WTC11 (cell line): ENCODE results near the gene ZNG1F. TPM values are rescaled to one million over a fixed set of nuclear protein-coding genes. Genes with fewer than 3 reads are reported as not detected.
"Not testable (repeated sequence)": the region's sequence is repeated elsewhere in the genome, so short reads cannot be mapped to it uniquely, and the experiment has no call there.

ENCODE experiments used
- ATAC-seq: fragments of 200-7000 bp; cut with Tn5 transposase; 2 replicates; pipeline ENCODE4 v1.10.0; 2021; ENCODE audit warnings: mild to moderate bottlenecking, moderate library complexity
- CTCF ChIA-PET: fragments of 300-600 bp; sonication (Branson Sonifier 250); formaldehyde crosslinking; loops from one replicate; lab custom pipeline; 2021; ENCODE audit warnings: antibody characterized with exemption; lab: Charles Lee
- POLR2A ChIA-PET: fragments of 350-600 bp; sonication (Branson Sonifier 250); formaldehyde crosslinking; loops from one replicate; lab custom pipeline; 2021; ENCODE audit warnings: antibody characterized with exemption; lab: Charles Lee
- DNase-seq: peaks from one replicate; pipeline ENCODE4 v3.0.0; 2021; ENCODE audit warnings: low spot score
- H3K27ac Mint-ChIP-seq: 2 replicates; pipeline ENCODE4 v1.8.0; 2021; ENCODE audit warnings: mixed read lengths
- H3K27me3 Mint-ChIP-seq: 2 replicates; pipeline ENCODE4 v1.8.0; 2021; ENCODE audit warnings: low read depth, mild to moderate bottlenecking, moderate library complexity, mixed read lengths
- H3K36me3 Mint-ChIP-seq: 2 replicates; pipeline ENCODE4 v1.8.0; 2021; ENCODE audit warnings: mixed read lengths
- H3K4me1 Mint-ChIP-seq: 2 replicates; pipeline ENCODE4 v1.8.0; 2022; ENCODE audit warnings: mixed read lengths
- H3K4me3 Mint-ChIP-seq: 2 replicates; pipeline ENCODE4 v1.8.0; 2021; ENCODE audit warnings: mild to moderate bottlenecking, moderate library complexity, mixed read lengths
- H3K9me3 Mint-ChIP-seq: 2 replicates; pipeline ENCODE4 v1.8.0; 2021; ENCODE audit warnings: mixed read lengths
- total RNA-seq: library from RNA; stranded (reverse); gene quantifications from 3 replicates; pipeline ENCODE4 v1.2.3, GENCODE V29; 2021

The ZNG1F gene
- total RNA-seq, 1 experiment from 2014 or later = 5.9 TPM

- CTCF ChIA-PET, POLR2A ChIA-PET, ATAC-seq, H3K4me1 Mint-ChIP-seq, H3K27me3 Mint-ChIP-seq, H3K27ac Mint-ChIP-seq, H3K36me3 Mint-ChIP-seq, H3K9me3 Mint-ChIP-seq, H3K4me3 Mint-ChIP-seq: not testable (repeated sequence)
- DNase-seq = peak; percentile 8
Observed at GRCh38 chr9:41150116-41150515, 39.0 kb downstream of the ZNG1F start.

GRCh38 chr9:41141878-41142277 is 47.2 kb downstream of the ZNG1F start:
- H3K27ac Mint-ChIP-seq, H3K9me3 Mint-ChIP-seq, H3K27me3 Mint-ChIP-seq, POLR2A ChIA-PET, H3K4me1 Mint-ChIP-seq, DNase-seq, CTCF ChIA-PET, ATAC-seq, H3K36me3 Mint-ChIP-seq, H3K4me3 Mint-ChIP-seq: not testable (repeated sequence)

- CTCF ChIA-PET, H3K36me3 Mint-ChIP-seq, H3K4me1 Mint-ChIP-seq, H3K27ac Mint-ChIP-seq, ATAC-seq, POLR2A ChIA-PET, DNase-seq, H3K9me3 Mint-ChIP-seq, H3K4me3 Mint-ChIP-seq: not testable (repeated sequence)
- peaks cover 12% of the 10 kb centered on the region for H3K27me3 Mint-ChIP-seq
Observed at GRCh38 chr9:41128581-41128980, 60.5 kb downstream of the ZNG1F start, which contains the start of gene FOXD4L6. Gene FOXD4L6 (minus strand): TSS chr9:41128681. CDS start chr9:41128383, 298 bp downstream.

DNA sequence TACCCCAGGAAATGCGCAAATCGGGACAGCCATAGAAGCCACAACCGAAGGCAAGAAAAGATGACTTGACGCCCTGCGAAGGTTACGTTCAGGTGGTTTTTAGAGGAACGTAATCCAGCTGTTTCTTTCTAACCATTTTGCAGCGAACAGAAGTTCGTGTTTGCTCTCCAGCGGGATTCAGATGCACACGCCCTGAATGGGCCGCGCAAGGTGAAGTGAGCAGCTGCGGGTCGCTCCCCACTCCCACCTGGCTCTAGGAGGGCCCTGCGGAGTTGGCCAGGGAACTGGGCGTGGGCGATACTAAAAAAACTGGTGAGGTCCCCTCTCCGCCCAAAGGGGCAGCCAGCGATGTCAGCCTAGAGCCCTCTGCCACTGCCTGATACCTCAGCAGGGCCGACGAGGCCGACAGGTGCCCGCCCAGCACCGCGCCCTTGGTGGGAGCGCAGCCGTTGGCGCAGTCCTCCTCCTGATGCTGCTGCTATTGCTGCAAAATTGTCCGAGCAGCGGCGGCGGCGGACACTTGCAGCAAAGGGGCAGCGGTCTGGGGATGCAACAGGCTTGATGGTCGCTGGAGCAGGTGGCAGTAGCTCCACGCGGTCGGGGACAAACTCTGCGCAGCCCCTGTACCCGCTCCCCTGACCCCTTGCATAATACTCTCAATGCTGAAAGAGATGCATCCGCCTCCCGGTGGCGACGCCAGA is 62.2 kb downstream of the ZNG1F start:
- H3K36me3 Mint-ChIP-seq, H3K9me3 Mint-ChIP-seq, ATAC-seq, H3K4me1 Mint-ChIP-seq, H3K27ac Mint-ChIP-seq, CTCF ChIA-PET, POLR2A ChIA-PET, DNase-seq: not testable (repeated sequence)
- Mint-ChIP-seq H3K27me3 (peaks cover 12% of the 10 kb centered on the region), H3K4me3 (peak overlapping the region; percentile 20; the same call in 1 of the 2 replicates)

DNA sequence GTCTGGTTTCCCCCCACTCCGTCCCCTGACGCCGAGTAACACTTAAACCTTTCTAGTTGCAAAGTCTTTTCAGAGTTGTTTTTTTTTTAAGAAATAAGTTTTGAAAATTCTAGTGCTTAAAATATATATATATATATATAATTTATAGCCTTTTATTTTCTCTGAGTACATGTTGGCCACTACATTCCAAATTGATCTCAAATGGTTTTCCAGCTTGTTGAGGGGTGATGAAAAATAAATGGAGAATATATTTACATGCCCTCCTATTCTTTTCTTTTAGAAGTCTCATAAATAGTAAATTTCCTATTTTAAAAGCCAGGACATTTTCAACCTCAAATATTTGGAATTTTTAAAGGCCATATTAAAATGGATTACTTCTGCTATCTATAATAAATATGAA is 63.2 kb downstream of the ZNG1F start:
- H3K4me3 Mint-ChIP-seq, H3K9me3 Mint-ChIP-seq, POLR2A ChIA-PET, ATAC-seq, H3K27ac Mint-ChIP-seq, H3K4me1 Mint-ChIP-seq, H3K36me3 Mint-ChIP-seq, CTCF ChIA-PET, DNase-seq: not testable (repeated sequence)
- peaks cover 12% of the 10 kb centered on the region for H3K27me3 Mint-ChIP-seq

DNA sequence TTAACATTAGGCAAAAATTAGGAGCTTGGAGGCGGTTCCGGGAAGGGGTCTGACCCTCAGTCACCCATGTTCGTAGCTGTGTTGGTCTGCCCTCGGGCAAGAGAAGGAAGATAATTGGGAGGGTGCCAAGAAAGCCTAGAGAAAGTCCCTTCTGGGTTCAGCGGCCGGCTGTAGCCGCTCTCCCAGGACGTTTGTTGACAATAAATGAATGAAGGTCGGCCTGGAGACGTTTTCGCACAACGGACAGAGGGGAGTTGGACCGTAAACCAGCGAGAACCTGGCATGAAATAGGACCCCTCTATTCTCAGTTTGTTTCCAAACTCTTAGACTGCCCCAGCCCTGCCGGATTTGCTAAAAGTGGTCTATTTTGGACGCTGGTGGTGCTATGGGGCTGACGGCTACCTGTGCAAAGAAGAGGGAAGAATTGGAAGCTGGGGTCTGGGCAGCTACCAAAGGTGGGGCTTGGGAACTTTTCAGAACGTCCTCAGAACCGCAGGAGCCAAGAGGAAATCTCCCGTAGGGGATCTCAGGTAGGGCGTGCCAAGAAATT is 63.9 kb downstream of the ZNG1F start:
- ATAC-seq, H3K27ac Mint-ChIP-seq, POLR2A ChIA-PET, CTCF ChIA-PET, DNase-seq, H3K9me3 Mint-ChIP-seq, H3K36me3 Mint-ChIP-seq, H3K4me3 Mint-ChIP-seq, H3K4me1 Mint-ChIP-seq: not testable (repeated sequence)
- peaks cover 12% of the 10 kb centered on the region for H3K27me3 Mint-ChIP-seq

- H3K27ac Mint-ChIP-seq, H3K4me1 Mint-ChIP-seq, H3K4me3 Mint-ChIP-seq, H3K36me3 Mint-ChIP-seq, H3K9me3 Mint-ChIP-seq, CTCF ChIA-PET, DNase-seq, POLR2A ChIA-PET: not testable (repeated sequence)
- peaks cover 11% of the 10 kb centered on the region for H3K27me3 Mint-ChIP-seq
- peak; percentile 46 for ATAC-seq
Observed at GRCh38 chr9:41124250-41125108, 64.6 kb downstream of the ZNG1F start.

- H3K27ac Mint-ChIP-seq, H3K4me3 Mint-ChIP-seq, H3K4me1 Mint-ChIP-seq, POLR2A ChIA-PET, H3K36me3 Mint-ChIP-seq, DNase-seq, CTCF ChIA-PET, H3K9me3 Mint-ChIP-seq: not testable (repeated sequence)
- H3K27me3 Mint-ChIP-seq = peaks cover 16% of the 10 kb centered on the region
- ATAC-seq = peak; percentile 39
Observed at GRCh38 chr9:41123812-41124211, 65.3 kb downstream of the ZNG1F start.

DNA sequence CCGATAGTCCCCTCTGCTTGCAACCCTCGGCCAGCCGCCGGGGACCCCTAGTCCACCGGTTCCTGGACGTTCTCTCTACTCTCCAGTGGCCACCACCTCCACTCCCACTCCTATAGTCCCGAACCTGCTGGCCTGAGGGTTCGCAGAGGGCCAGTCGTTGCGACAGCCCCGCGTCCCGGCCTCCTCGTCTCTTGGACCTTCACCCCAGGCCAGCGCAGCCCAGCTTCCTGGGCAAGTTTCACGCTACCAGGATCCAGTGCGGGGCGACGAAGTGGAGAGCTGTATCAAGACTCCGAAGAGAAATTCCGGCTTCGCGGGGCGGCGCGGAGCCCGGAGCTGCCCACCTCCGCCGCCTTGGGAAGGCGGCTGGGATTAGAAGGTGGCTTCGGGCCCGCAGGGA is 65.7 kb downstream of the ZNG1F start:
- H3K4me3 Mint-ChIP-seq, CTCF ChIA-PET, POLR2A ChIA-PET, H3K9me3 Mint-ChIP-seq, H3K36me3 Mint-ChIP-seq, H3K27ac Mint-ChIP-seq, H3K4me1 Mint-ChIP-seq, DNase-seq: not testable (repeated sequence)
- H3K27me3 Mint-ChIP-seq = peaks cover 16% of the 10 kb centered on the region
- ATAC-seq = peak; percentile 35

DNA sequence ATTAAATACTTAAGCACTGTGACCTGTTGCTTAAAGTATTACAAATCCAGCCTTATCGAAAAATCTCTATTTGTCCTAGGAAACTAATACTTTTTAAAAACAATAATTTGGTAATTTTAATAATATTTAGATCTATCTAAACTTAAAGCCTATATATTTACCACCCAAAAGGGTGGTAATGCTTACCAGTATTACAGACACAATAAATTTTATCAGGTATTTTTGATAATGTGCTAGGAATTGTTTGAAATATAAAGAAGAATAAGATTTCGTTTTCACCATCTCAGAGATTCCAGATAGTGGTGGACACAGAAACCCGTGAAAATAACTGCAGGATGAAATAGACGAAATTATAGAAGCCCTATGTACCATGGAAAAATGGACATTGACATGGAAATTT is 68.4 kb downstream of the ZNG1F start:
- H3K9me3 Mint-ChIP-seq, POLR2A ChIA-PET, DNase-seq, H3K4me3 Mint-ChIP-seq, ATAC-seq, CTCF ChIA-PET, H3K36me3 Mint-ChIP-seq, H3K27ac Mint-ChIP-seq, H3K4me1 Mint-ChIP-seq: not testable (repeated sequence)
- H3K27me3 Mint-ChIP-seq = peaks cover 13% of the 10 kb centered on the region

GRCh38 chr9:41119719-41120118 is 69.4 kb downstream of the ZNG1F start:
- H3K4me1 Mint-ChIP-seq, DNase-seq, H3K9me3 Mint-ChIP-seq, ATAC-seq, POLR2A ChIA-PET, CTCF ChIA-PET, H3K27ac Mint-ChIP-seq, H3K36me3 Mint-ChIP-seq, H3K4me3 Mint-ChIP-seq: not testable (repeated sequence)
- peaks cover 13% of the 10 kb centered on the region for H3K27me3 Mint-ChIP-seq

DNA sequence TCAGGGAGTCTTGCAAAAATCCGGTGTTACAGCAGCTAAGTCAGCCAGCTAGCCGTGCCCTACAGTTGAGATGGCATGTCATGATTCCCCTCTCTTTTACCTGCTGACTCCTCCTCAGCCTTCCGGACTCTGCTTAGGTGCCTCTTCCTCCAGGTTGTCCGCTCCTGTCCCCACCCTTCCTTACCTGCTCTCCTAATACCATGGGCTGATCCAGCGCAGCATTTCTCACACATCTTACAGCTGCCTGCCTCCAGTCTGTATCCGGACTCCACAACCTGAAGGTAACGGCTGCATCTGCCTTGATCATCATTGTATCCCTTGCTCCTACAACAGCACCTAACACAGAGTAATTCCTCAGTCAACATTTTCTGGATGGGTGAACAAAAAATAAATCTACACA is 69.8 kb downstream of the ZNG1F start:
- DNase-seq, POLR2A ChIA-PET, H3K4me1 Mint-ChIP-seq, CTCF ChIA-PET, H3K36me3 Mint-ChIP-seq, H3K4me3 Mint-ChIP-seq, H3K27ac Mint-ChIP-seq, H3K9me3 Mint-ChIP-seq: not testable (repeated sequence)
- H3K27me3 Mint-ChIP-seq = peaks cover 11% of the 10 kb centered on the region
- ATAC-seq = peak; percentile 51
